Liver (tissue), 9 donors: ENCODE data around the gene NAV2. TPM values are rescaled to one million over a fixed set of nuclear protein-coding genes. Genes with fewer than 3 reads are reported as not detected.

Experiments
- DNase-seq: peaks from one replicate; pipeline ENCODE4 v3.0.0-alpha.2; 2017; ENCODE audit warnings: low spot score
- H3K27ac ChIP-seq, 2 donors: one replicate each; pipeline ENCODE4 v1.7.0; 2013; ENCODE audit warnings: inconsistent platforms in 2 of 2, low read length in 2 of 2, control low read depth in 1 of 2, low read depth in 1 of 2, mild to moderate bottlenecking in 1 of 2
- H3K27me3 ChIP-seq, 4 donors: one replicate each; pipeline versions ENCODE4 v1.6.1 to v1.7.0; 2013; ENCODE audit warnings: low read length in 3 of 4, inconsistent platforms in 1 of 4, mild to moderate bottlenecking in 1 of 4, moderate library complexity in 1 of 4; ENCODE audit not compliant: control insufficient read depth in 4 of 4, insufficient read depth in 4 of 4
- H3K36me3 ChIP-seq, 4 donors: one replicate each; pipeline versions ENCODE4 v1.6.1 to v1.7.0; 2013; ENCODE audit warnings: low read length in 3 of 4, mild to moderate bottlenecking in 3 of 4, low read depth in 1 of 4, moderate library complexity in 1 of 4; ENCODE audit not compliant: control insufficient read depth in 4 of 4, insufficient read depth in 3 of 4
- H3K4me1 ChIP-seq, 4 donors: one replicate each; pipeline versions ENCODE4 v1.6.1 to v1.7.0; 2013; ENCODE audit warnings: low read length in 3 of 4, mild to moderate bottlenecking in 3 of 4, moderate library complexity in 1 of 4; ENCODE audit not compliant: control insufficient read depth in 4 of 4, insufficient read depth in 4 of 4
- H3K4me3 ChIP-seq, 3 donors: one replicate each; pipeline versions ENCODE4 v1.6.1 to v1.7.0; 2013; ENCODE audit warnings: low read length in 3 of 3, control low read depth in 1 of 3, low read depth in 1 of 3, mild to moderate bottlenecking in 1 of 3
- H3K9ac ChIP-seq, 2 donors: one replicate each; pipeline ENCODE4 v1.7.0; 2013; ENCODE audit warnings: low read length in 2 of 2, mild to moderate bottlenecking in 2 of 2, moderate library complexity in 2 of 2, control low read depth in 1 of 2, low read depth in 1 of 2
- H3K9me3 ChIP-seq, 4 donors: one replicate each; pipeline versions ENCODE4 v1.6.1 to v1.7.0; 2013; ENCODE audit warnings: low read length in 3 of 4; ENCODE audit not compliant: control insufficient read depth in 4 of 4
- EGR1 ChIP-seq, 2 donors: IDR thresholded peaks; 2 replicates each; pipeline ENCODE4 v1.6.1; 2016 to 2018; ENCODE audit warnings: antibody characterized with exemption in 2 of 2, low read depth in 2 of 2
- FOXA1 ChIP-seq: IDR thresholded peaks from 2 replicates; pipeline ENCODE4 v1.6.1; 2016; ENCODE audit warnings: antibody characterized with exemption
- FOXA2 ChIP-seq: IDR thresholded peaks from 2 replicates; pipeline ENCODE4 v1.6.1; 2016; ENCODE audit warnings: antibody characterized with exemption
- GABPA ChIP-seq, 2 donors: IDR thresholded peaks in 1 of 2; conservative IDR thresholded peaks in 1 of 2; 2 replicates each; pipeline ENCODE4 v1.6.1; 2016; ENCODE audit warnings: antibody characterized with exemption in 2 of 2, mild to moderate bottlenecking in 1 of 2, moderate library complexity in 1 of 2
- HNF4A ChIP-seq, 2 donors: conservative IDR thresholded peaks; 2 replicates each; pipeline ENCODE4 v1.6.1; 2016; ENCODE audit warnings: antibody characterized with exemption in 2 of 2, mild to moderate bottlenecking in 2 of 2
- JUND ChIP-seq, 2 donors: IDR thresholded peaks; 2 replicates each; pipeline ENCODE4 v1.6.1; 2016; ENCODE audit warnings: antibody characterized with exemption in 2 of 2
- NR2F2 ChIP-seq: IDR thresholded peaks from 2 replicates; pipeline ENCODE4 v1.6.1; 2016; ENCODE audit warnings: antibody characterized with exemption
- RAD21 ChIP-seq, 2 donors: IDR thresholded peaks; 2 replicates each; pipeline ENCODE4 v1.6.1; 2016; ENCODE audit warnings: antibody characterized with exemption in 2 of 2, mild to moderate bottlenecking in 2 of 2
- RXRA ChIP-seq, 2 donors: IDR thresholded peaks; 2 replicates each; pipeline ENCODE4 v1.6.1; 2017 to 2018; ENCODE audit warnings: antibody characterized with exemption in 2 of 2, mild to moderate bottlenecking in 1 of 2
- SP1 ChIP-seq: IDR thresholded peaks from 2 replicates; pipeline ENCODE4 v1.6.1; 2018; ENCODE audit warnings: antibody characterized with exemption, mild to moderate bottlenecking
- TAF1 ChIP-seq: conservative IDR thresholded peaks from 2 replicates; pipeline ENCODE4 v1.6.1; 2016; ENCODE audit warnings: antibody characterized with exemption, mild to moderate bottlenecking
- YY1 ChIP-seq: IDR thresholded peaks from 2 replicates; pipeline ENCODE4 v1.6.1; 2016; ENCODE audit warnings: antibody characterized with exemption, mild to moderate bottlenecking
- WGBS: extraction: QIAGEN DNeasy Blood & Tissue Kit; methylation state at CpG from one replicate; pipeline ENCODE4 v1.1.7; 2013; 5-methylcytosine and 5-hydroxymethylcytosine counted together
- polyA plus RNA-seq, 2 donors: library from polyadenylated mRNA; stranded (reverse) in 1 of 2; unstranded in 1 of 2; fragments of 200-250 nt in 1 of 2; fragments of >200 nt in 1 of 2; fragmentation: Nextera tagmentation in 1 of 2; extraction: Ambion mirVana in 1 of 2; gene quantifications; one replicate each; pipeline versions ENCODE4 v1.2.1 to v1.2.3, GENCODE V29; 2013 to 2015
- total RNA-seq, 2 donors: library from RNA; depleted of rRNA; stranded (reverse); fragments of >200 nt; gene quantifications; one replicate each; pipeline ENCODE4 v1.2.3, GENCODE V29; 2014
- TF ChIP-seq, protein P1 (sequence below): IDR thresholded peaks from 2 replicates; pipeline ENCODE4 v1.6.1; 2016; ENCODE audit warnings: antibody characterized with exemption
- TF ChIP-seq, protein P2 (sequence below): IDR thresholded peaks from 2 replicates; pipeline ENCODE4 v1.6.1; 2016; ENCODE audit warnings: antibody characterized with exemption
- TF ChIP-seq, protein P3 (sequence below): IDR thresholded peaks from 2 replicates; pipeline ENCODE4 v1.6.1; 2016; ENCODE audit warnings: antibody characterized with exemption
- TF ChIP-seq, protein P4 (sequence below): IDR thresholded peaks from 2 replicates; pipeline ENCODE4 v1.6.1; 2016; ENCODE audit warnings: antibody characterized with exemption, mild to moderate bottlenecking
- donor health status: healthy.
- donor health status: healthy.
- donor health status: healthy.
- donor health status: healthy.
- donor health status: healthy.

Gene NAV2
- total and polyA plus RNA-seq, 4 donors = 6.3 to 20.5 (median 11.6) TPM

DNA sequence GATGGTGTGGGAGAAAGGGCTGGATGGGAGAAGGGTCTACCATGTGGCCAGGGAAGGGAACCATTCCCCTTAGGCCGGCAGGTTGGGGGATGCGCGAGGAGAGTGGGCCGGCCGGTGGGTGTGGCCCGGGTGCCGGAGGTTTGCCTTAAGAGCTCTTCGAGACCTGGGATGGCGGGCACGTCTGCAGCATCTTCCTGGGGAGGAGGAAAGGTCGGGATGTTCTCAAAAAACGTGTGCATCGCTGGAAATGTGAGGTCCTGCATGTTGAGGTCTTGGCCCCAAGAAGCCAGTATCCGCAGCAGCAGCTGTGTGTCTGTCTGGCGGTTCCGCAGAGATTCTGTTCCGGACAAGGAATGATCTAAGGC, 1.4 kb downstream of the NAV2 start:
- Histone ChIP-seq H3K27me3 (no peaks in the 10 kb centered on the region), H3K4me1 (peaks cover 10 to 36% (median 24%) of the 10 kb centered on the region in 4 donors), H3K36me3 (no peaks in the 10 kb centered on the region), H3K27ac (no peak overlapping the region), H3K9ac (no peak overlapping the region), H3K9me3 (no peaks in the 10 kb centered on the region), H3K4me3 (peak overlapping the region in 1 of 3 donors; percentile 64)
- WGBS = 13% methylated on average over 17 of the region's 17 CpGs
- TF ChIP-seq SP1 = no peak
- TF ChIP-seq RAD21 (IDR thresholded peaks at IDR 0.05) = no peak
- no peak for TF ChIP-seq TAF1
- TF ChIP-seq RXRA (IDR thresholded peaks at IDR 0.05) = no peak
- no peak for DNase-seq

DNA sequence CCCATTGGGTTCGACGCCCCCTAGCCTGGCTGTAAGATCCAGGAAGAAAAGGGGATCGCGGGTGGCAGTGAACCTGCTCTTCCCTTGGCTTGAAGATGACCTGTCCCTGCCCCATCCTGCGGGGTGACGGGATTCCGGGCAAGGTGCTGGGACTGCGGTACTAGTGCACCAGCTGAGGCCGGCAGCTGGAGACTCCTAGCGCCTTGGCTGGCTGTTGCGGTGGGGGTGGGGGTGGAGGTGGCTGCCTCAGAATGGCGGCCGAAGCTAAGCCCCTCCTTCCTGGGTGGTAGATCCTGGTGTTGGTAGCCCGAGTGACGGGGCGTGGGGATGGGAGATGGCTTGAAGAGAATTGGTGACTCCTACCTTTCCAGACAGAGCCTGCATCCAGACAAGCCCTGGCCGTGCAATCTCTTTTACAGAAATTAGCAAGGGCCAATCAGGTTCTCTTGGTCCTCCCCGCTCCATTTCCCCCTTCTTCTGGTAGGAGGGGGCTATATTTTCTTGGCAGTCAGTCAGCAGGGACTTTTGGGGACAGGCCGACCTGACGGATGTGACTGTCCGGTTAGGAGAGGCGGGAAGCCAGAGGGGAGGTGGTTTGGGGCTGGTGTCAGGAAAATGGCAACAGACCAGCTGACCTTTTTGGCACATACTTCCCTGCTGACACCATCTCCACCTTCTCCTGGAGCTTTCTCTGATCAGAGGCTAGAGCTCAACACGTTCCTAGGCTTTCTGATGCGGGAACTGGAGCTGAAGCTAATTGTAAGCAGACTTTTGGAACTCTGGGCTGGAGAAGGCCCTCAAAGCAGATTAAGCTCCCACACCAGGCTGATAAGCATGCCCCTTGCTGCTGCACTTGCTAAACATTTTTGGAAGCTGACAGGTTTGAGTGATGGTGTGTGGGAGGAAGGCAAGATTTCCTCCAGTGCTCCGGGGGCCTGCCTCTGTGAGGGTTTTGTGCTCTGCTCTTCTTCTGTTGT, 2.0 kb downstream of the NAV2 start:
- TF ChIP-seq, protein P1, sequence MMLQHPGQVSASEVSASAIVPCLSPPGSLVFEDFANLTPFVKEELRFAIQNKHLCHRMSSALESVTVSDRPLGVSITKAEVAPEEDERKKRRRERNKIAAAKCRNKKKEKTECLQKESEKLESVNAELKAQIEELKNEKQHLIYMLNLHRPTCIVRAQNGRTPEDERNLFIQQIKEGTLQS = no peak
- no peak for TF ChIP-seq SP1
- no peak for TF ChIP-seq TAF1
- TF ChIP-seq, protein P2, sequence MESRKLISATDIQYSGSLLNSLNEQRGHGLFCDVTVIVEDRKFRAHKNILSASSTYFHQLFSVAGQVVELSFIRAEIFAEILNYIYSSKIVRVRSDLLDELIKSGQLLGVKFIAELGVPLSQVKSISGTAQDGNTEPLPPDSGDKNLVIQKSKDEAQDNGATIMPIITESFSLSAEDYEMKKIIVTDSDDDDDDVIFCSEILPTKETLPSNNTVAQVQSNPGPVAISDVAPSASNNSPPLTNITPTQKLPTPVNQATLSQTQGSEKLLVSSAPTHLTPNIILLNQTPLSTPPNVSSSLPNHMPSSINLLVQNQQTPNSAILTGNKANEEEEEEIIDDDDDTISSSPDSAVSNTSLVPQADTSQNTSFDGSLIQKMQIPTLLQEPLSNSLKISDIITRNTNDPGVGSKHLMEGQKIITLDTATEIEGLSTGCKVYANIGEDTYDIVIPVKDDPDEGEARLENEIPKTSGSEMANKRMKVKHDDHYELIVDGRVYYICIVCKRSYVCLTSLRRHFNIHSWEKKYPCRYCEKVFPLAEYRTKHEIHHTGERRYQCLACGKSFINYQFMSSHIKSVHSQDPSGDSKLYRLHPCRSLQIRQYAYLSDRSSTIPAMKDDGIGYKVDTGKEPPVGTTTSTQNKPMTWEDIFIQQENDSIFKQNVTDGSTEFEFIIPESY = no peak
- no peak for TF ChIP-seq FOXA2
- no peak for TF ChIP-seq NR2F2
- no peak for TF ChIP-seq JUND (IDR thresholded peaks at IDR 0.05)
- TF ChIP-seq GABPA (IDR thresholded peaks at IDR 0.05 in 1 of 2, conservative IDR thresholded peaks at IDR 0.05 in 1 of 2) = no peak
- TF ChIP-seq, protein P3, sequence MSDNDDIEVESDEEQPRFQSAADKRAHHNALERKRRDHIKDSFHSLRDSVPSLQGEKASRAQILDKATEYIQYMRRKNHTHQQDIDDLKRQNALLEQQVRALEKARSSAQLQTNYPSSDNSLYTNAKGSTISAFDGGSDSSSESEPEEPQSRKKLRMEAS = no peak
- TF ChIP-seq YY1 = peak; percentile 33
- no peak for TF ChIP-seq FOXA1
- no peak for TF ChIP-seq HNF4A (conservative IDR thresholded peaks at IDR 0.05)
- no peak for TF ChIP-seq EGR1 (IDR thresholded peaks at IDR 0.05; ENCODE audit: low read depth in 2 of 2)
- peak in 1 of 2 donors; percentile 21 for TF ChIP-seq RXRA (IDR thresholded peaks at IDR 0.05)
- TF ChIP-seq, protein P4, sequence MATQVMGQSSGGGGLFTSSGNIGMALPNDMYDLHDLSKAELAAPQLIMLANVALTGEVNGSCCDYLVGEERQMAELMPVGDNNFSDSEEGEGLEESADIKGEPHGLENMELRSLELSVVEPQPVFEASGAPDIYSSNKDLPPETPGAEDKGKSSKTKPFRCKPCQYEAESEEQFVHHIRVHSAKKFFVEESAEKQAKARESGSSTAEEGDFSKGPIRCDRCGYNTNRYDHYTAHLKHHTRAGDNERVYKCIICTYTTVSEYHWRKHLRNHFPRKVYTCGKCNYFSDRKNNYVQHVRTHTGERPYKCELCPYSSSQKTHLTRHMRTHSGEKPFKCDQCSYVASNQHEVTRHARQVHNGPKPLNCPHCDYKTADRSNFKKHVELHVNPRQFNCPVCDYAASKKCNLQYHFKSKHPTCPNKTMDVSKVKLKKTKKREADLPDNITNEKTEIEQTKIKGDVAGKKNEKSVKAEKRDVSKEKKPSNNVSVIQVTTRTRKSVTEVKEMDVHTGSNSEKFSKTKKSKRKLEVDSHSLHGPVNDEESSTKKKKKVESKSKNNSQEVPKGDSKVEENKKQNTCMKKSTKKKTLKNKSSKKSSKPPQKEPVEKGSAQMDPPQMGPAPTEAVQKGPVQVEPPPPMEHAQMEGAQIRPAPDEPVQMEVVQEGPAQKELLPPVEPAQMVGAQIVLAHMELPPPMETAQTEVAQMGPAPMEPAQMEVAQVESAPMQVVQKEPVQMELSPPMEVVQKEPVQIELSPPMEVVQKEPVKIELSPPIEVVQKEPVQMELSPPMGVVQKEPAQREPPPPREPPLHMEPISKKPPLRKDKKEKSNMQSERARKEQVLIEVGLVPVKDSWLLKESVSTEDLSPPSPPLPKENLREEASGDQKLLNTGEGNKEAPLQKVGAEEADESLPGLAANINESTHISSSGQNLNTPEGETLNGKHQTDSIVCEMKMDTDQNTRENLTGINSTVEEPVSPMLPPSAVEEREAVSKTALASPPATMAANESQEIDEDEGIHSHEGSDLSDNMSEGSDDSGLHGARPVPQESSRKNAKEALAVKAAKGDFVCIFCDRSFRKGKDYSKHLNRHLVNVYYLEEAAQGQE = peak; percentile 7
- DNase-seq = no peak
- Histone ChIP-seq H3K9me3 (no peaks in the 10 kb centered on the region), H3K27me3 (no peaks in the 10 kb centered on the region), H3K36me3 (no peaks in the 10 kb centered on the region), H3K9ac (no peak overlapping the region), H3K4me1 (peaks cover 10 to 36% (median 24%) of the 10 kb centered on the region in 4 donors), H3K27ac (peak overlapping the region; percentile 6 to 8), H3K4me3 (peak overlapping the region in 1 of 3 donors; percentile 64)
- 23% methylated on average over 25 of the region's 25 CpGs for WGBS
